ENCODE data around the gene OSBPL10.

GRCh38 chr3:31624083-31624709 lies 356.9 kb downstream of the OSBPL10 start:
- TF ChIP-seq CTCF (IDR thresholded peaks at IDR 0.05) (no peak), POLR2A (IDR thresholded peaks at IDR 0.05) (no peak), POLR2AphosphoS5 (IDR thresholded peaks at IDR 0.05) (no peak)
